ENCODE data around the gene MSI2.

GRCh38 chr17:57249520-57249919 is 6.8 kb upstream of the MSI2 start:
- no peak for TF ChIP-seq CTCF (IDR thresholded peaks at IDR 0.05; ENCODE audit: low read depth, low read length, poor library complexity, severe bottlenecking)
- TF ChIP-seq EZH2phosphoT487 (IDR thresholded peaks at IDR 0.05; ENCODE audit: borderline replicate concordance, low read length) = no peak

All from DOHH2 (cell line).